SKM-1 treated with dmso at 0.1 percent for 144 hours (cell line): ENCODE data around the gene NSUN4.
"Not testable (repeated sequence)": the region's sequence is repeated elsewhere in the genome, so short reads cannot be mapped to it uniquely, and the experiment has no call there.

Experiments used
- DNase-seq: peaks from one replicate; lab custom pipeline; 2025; ENCODE audit not compliant: unreplicated experiment; lab: John Stamatoyannopoulos, UW

Gene NSUN4

DNA sequence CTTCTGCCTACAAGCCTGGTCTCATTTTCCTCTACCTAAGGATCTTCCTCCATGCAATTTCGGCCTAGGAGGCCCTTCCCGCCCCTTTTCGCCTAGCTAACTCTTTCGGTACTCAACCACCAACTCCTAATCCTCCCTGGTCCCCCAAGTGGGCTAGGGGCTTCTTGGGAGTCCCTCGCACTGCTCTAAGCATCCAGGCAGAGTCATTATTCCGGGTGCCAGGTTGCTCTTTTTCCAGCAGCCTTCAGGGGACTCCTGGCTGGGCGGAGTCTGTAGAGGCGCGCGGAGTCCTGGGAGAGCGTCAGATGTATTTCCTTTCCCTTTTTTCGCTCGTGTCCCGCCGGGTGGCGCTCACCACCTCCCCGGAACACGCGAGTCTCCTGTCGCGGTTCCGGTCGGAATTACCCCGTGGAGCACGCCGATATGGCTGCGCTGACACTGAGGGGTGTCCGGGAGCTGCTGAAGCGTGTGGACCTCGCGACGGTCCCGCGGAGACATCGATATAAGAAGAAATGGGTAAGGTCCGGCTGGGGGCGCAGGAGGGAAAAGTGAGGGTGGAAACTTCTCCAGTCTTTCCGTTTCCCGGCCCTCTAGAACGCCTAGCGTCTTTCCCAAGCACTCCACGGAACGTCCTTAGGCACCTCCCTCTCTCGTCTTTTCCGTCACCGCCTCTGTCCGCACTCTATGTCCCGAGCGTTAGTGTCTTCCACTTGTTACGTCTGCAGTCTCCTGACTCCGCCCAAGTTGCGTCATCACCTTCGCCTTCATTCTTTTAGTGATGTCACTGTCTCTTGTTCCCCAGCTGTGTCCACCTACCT, at the start of gene NSUN4:
Gene NSUN4, plus strand, starts transcription at position 404 of the 818 bp plus-strand sequence. Its CDS starts 20 bp downstream, at position 424.
- peak; percentile 93 for DNase-seq

- DNase-seq = no peak
Observed at GRCh38 chr1:46295306-46295705, 45.3 kb upstream of the NSUN4 start.

- DNase-seq = no peak
Observed at GRCh38 chr1:46298387-46298786, 42.2 kb upstream of the NSUN4 start.

DNA sequence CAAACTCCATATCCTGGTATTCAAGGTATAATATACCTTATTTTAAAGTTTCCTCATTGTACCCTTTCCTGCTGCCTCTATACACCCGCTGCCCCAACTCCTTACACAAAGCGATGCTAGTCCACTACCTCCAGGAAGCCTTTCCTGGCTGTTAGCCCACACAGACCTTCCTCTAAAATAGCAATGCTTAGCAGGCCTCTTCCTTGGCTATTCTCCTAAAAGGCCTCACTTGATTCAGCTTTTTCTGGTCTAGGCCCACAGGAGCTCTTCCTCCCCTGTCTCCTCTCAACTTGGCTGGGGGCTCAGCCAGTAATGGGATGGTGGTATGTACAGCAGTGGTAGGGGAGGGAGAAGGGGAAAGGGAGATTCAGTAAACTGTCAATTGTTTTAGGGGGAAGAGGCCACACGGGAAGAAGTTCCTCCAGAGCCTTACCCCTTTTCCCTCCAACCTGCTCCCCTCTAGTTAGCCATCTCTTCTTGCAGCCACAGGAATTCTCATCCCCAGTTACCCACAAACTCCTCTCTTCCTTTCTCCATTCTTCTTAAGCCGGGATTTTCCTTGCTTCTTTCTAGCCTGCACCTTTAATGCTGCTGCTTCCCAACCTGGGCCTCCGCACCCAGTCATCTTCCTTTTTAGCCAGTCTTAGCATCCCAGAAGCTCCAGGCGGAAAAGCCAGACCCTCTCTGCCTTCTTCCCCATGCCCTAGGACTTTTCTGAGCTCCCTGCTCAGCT, 39.8 kb upstream of the NSUN4 start:
- no peak for DNase-seq

- DNase-seq = no peak
Observed at GRCh38 chr1:46301406-46301807, 39.2 kb upstream of the NSUN4 start.

DNA sequence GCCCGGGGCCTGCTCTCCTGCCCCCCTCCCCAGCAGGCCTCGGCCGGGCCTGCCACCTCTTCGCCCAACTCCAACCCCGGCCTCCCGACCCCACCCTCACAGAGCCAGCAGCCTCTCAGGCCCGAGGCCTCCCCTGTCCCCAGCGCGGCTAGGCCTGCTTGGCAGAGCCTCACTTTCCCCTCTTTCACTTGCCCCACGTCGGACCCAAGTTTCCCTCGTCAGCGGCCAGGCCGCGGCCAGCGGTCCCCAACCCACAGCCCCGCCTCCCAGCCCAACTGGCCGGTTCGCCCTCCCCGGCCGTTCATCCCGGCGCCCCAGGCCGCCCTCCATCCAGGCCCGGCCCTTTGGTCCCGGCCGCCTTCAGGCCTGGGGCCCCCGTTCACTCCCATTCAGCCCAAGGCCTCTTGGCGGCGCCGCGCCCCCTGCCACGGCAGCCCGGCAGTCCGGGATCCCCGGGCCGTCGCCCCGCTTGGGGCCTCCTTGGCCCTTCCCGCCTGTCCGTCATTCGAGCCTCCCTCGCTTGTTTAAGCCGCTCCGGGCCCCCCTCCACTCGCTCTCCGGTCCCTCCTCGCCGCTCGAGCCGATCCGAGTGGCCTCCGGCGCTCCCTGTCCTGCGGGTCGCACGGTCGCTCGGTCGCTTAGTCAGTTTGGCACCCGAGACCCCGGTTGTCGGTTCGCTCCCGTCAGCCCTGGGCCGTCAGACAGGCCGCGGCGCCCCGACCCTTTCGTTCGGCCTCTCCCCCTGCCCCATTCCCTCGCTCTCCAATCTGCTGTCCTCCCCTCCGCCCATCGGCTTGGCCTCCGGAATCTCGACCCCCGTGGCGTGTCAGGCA, 38.6 kb upstream of the NSUN4 start:
- peak; percentile 50 for DNase-seq

- no peak for DNase-seq
Observed at GRCh38 chr1:46302641-46303037, 38.0 kb upstream of the NSUN4 start.

- DNase-seq = peak; percentile 93
Observed at GRCh38 chr1:46303038-46303871, 37.4 kb upstream of the NSUN4 start, which contains the start of the genes LRRC41 and UQCRH. Gene LRRC41 (minus strand): TSS chr1:46303616. CDS start chr1:46303322, 294 bp downstream. Gene UQCRH (plus strand): TSS chr1:46303698. CDS start chr1:46303767, 69 bp downstream.

GRCh38 chr1:46303872-46304326, 36.7 kb upstream of the NSUN4 start:
- DNase-seq = peak; percentile 68

GRCh38 chr1:46306159-46306530, 34.5 kb upstream of the NSUN4 start:
- no peak for DNase-seq

- DNase-seq = no peak
Observed at GRCh38 chr1:46309401-46310159, 31.0 kb upstream of the NSUN4 start.

DNA sequence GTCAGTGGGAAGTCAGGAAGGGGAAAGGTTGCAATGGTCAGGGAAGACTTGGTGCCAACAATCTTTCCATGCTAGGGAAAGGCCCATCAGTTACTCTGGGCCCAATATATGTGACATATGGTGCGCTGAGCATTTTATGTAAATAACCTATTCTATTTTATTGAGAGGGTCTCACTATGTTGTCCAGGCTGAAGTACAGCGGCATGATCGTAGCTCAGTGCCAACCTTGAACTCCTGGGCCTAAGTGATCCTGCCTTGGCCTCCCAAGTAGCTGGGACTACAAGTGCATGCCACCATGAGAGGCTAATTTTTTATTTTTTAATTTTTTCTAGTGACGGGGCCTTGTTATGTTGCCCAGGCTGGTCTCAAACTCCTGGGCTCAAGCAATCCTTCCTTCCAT, 30.3 kb upstream of the NSUN4 start:
- DNase-seq = no peak

DNA sequence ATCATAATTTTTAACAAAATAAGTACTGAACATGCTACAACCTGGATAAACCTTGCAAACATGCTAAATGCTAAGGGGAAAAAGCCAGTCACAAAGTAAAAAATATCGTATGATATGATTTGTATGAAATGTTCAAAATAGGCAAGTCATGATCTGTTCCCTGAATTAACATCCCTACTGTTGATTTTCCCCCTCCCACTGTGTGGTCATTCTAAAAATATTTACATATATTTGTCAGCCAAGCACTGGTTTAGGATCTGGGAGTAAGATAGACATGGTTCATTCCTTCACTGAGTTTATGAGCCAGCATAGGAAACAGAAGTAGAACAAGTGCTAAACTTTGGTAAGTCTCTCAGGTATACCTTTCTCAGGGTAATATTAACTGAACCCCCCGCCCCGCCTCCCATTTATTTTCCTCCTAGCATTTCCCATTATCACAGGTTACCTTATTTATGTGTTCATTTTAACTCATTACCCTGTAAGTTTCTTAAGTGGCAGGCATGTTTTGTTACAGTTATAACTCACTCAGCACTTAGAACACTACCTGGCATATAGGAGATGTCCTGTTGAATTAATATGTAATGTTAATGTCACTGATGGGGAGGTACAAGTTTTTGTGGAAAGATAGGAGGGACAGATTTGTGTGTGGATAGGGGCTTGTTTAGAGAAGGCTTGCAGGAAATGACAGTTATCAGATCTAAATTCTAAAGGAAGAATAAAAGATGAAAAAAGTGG, 24.8 kb upstream of the NSUN4 start:
- no peak for DNase-seq

GRCh38 chr1:46317323-46317722, 23.3 kb upstream of the NSUN4 start:
- DNase-seq = no peak

- not testable (repeated sequence) for DNase-seq
Observed at GRCh38 chr1:46319301-46319700, 21.3 kb upstream of the NSUN4 start.

- DNase-seq = not testable (repeated sequence)
Observed at GRCh38 chr1:46319960-46320914, 20.4 kb upstream of the NSUN4 start.

- not testable (repeated sequence) for DNase-seq
Observed at GRCh38 chr1:46322191-46322590, 18.4 kb upstream of the NSUN4 start.
